Measurements from ENCODE around the gene RCVRN.

Gene RCVRN

GRCh38 chr17:9926150-9926804 is 21.2 kb upstream of the RCVRN start:
- TF ChIP-seq CTCF (IDR thresholded peaks at IDR 0.05; ENCODE audit: borderline replicate concordance, extremely low read depth, low read length, poor library complexity, severe bottlenecking): no peak
- TF ChIP-seq EZH2 (IDR thresholded peaks at IDR 0.05; ENCODE audit: borderline replicate concordance, low read depth, low read length, severe bottlenecking): no peak
- no peak for ATAC-seq (ENCODE audit: insufficient read depth, low read depth)
- Histone ChIP-seq H2AFZ (ENCODE audit: low read depth, low read length) (no peak overlapping the region), H3K27ac (ENCODE audit: low read length) (no peak overlapping the region), H3K4me3 (ENCODE audit: low read depth in 1 of 2, low read length in 2 of 2) (no peak overlapping the region), H3K9ac (ENCODE audit: low read depth, low read length) (no peak overlapping the region), H3K79me2 (ENCODE audit: insufficient read depth, low read length) (no peaks in the 10 kb centered on the region), H3K4me2 (ENCODE audit: insufficient read depth, low read length) (no peak overlapping the region), H3K27me3 (ENCODE audit: insufficient read depth, low read length, poor library complexity) (no peaks in the 10 kb centered on the region), H4K20me1 (ENCODE audit: insufficient read depth, low read length) (peaks cover 8% of the 10 kb centered on the region; the same call in 1 of the 2 replicates), H3K9me3 (ENCODE audit: insufficient read depth, low read length, severe bottlenecking) (no peaks in the 10 kb centered on the region), H3K36me3 (ENCODE audit: insufficient read depth, low read length) (peaks cover 12% of the 10 kb centered on the region), H3K4me1 (ENCODE audit: insufficient read depth, low read length) (no peaks in the 10 kb centered on the region)
- no peak for DNase-seq

GRCh38 chr17:9925457-9925856 is 20.4 kb upstream of the RCVRN start:
- H3K9ac ChIP-seq (ENCODE audit: low read depth, low read length): no peak overlapping the region
- H3K27me3 ChIP-seq (ENCODE audit: insufficient read depth, low read length, poor library complexity): no peaks in the 10 kb centered on the region
- no peak overlapping the region for H3K27ac ChIP-seq (ENCODE audit: low read length)
- H3K4me1 ChIP-seq (ENCODE audit: insufficient read depth, low read length): no peaks in the 10 kb centered on the region
- peaks cover 12% of the 10 kb centered on the region for H3K36me3 ChIP-seq (ENCODE audit: insufficient read depth, low read length)
- H4K20me1 ChIP-seq (ENCODE audit: insufficient read depth, low read length): peaks cover 8% of the 10 kb centered on the region; the same call in 1 of the 2 replicates
- no peak overlapping the region for H3K4me3 ChIP-seq (ENCODE audit: low read depth in 1 of 2, low read length in 2 of 2)
- no peak overlapping the region for H3K4me2 ChIP-seq (ENCODE audit: insufficient read depth, low read length)
- no peaks in the 10 kb centered on the region for H3K9me3 ChIP-seq (ENCODE audit: insufficient read depth, low read length, severe bottlenecking)
- TF ChIP-seq CTCF (IDR thresholded peaks at IDR 0.05; ENCODE audit: borderline replicate concordance, extremely low read depth, low read length, poor library complexity, severe bottlenecking) (no peak), EZH2 (IDR thresholded peaks at IDR 0.05; ENCODE audit: borderline replicate concordance, low read depth, low read length, severe bottlenecking) (no peak)
- no peak for DNase-seq
- no peak overlapping the region for H2AFZ ChIP-seq (ENCODE audit: low read depth, low read length)
- ATAC-seq (ENCODE audit: insufficient read depth, low read depth): no peak
- no peaks in the 10 kb centered on the region for H3K79me2 ChIP-seq (ENCODE audit: insufficient read depth, low read length)

- ATAC-seq (ENCODE audit: insufficient read depth, low read depth): peak; percentile 83
- Histone ChIP-seq H3K4me1 (ENCODE audit: insufficient read depth, low read length) (no peaks in the 10 kb centered on the region), H3K4me3 (ENCODE audit: low read depth in 1 of 2, low read length in 2 of 2) (no peak overlapping the region), H4K20me1 (ENCODE audit: insufficient read depth, low read length) (peaks cover 8% of the 10 kb centered on the region; the same call in 1 of the 2 replicates), H3K27ac (ENCODE audit: low read length) (no peak overlapping the region), H3K9ac (ENCODE audit: low read depth, low read length) (no peak overlapping the region), H3K4me2 (ENCODE audit: insufficient read depth, low read length) (no peak overlapping the region), H2AFZ (ENCODE audit: low read depth, low read length) (no peak overlapping the region), H3K79me2 (ENCODE audit: insufficient read depth, low read length) (no peaks in the 10 kb centered on the region), H3K36me3 (ENCODE audit: insufficient read depth, low read length) (peaks cover 12% of the 10 kb centered on the region), H3K9me3 (ENCODE audit: insufficient read depth, low read length, severe bottlenecking) (no peaks in the 10 kb centered on the region), H3K27me3 (ENCODE audit: insufficient read depth, low read length, poor library complexity) (no peaks in the 10 kb centered on the region)
- peak; percentile 46 for DNase-seq
- TF ChIP-seq EZH2 (IDR thresholded peaks at IDR 0.05; ENCODE audit: borderline replicate concordance, low read depth, low read length, severe bottlenecking) (no peak), CTCF (IDR thresholded peaks at IDR 0.05; ENCODE audit: borderline replicate concordance, extremely low read depth, low read length, poor library complexity, severe bottlenecking) (peak; percentile 92)
These were observed 19.7 kb upstream of the RCVRN start for GRCh38 chr17:9924735-9925191.
